IMR-90 (cell line): ENCODE results near the gene SPTB. TPM values are rescaled to one million over a fixed set of nuclear protein-coding genes. Genes with fewer than 3 reads are reported as not detected.

ENCODE experiments used
- microRNA-seq, 2 experiments: library from miRNA; stranded (forward) in 1 of 2; unstranded in 1 of 2; fragments of 10-50 nt in 1 of 2; fragments of <30 nt in 1 of 2; gene quantifications in 1 of 2; microRNA quantifications in 1 of 2; one replicate each; pipeline versions ENCODE3 to v1.1.0; 2013 to 2020; ENCODE audit not compliant: insufficient read depth in 1 of 2, insufficient read length in 1 of 2, unreplicated experiment in 1 of 2
- polyA plus RNA-seq, 3 experiments: library from polyadenylated mRNA; depleted of rRNA; stranded (reverse); fragments of >200 nt; gene quantifications; 2 replicates each; pipeline ENCODE4 v1.2.3, GENCODE V29; 2012; ENCODE audit warnings: low replicate concordance in 1 of 3
- small RNA-seq, 5 experiments: library from RNA; depleted of rRNA; stranded (forward); fragments of <200 nt; gene quantifications; one replicate each; pipeline ENCODE3, GENCODE V24; 2012
- total RNA-seq: library from RNA; depleted of rRNA; stranded (reverse); fragments of >200 nt; gene quantifications from 2 replicates; pipeline ENCODE4 v1.2.3, GENCODE V29; 2012; rRNA removed

The SPTB gene
- total and polyA plus RNA-seq, 2 of the 4 experiments (the other 2 are of a cell fraction): under 0.01 to 0.07 TPM

Small RNAs within 50 kb of the gene (microRNA-seq; reads per million reads assigned to microRNA genes)
- gene MIR7855 (ENCODE audit: unreplicated experiment) (not detected), gene RPPH1-2P (ENCODE audit: insufficient read depth, insufficient read length) (not detected)

Small RNAs within 50 kb of the gene (small RNA-seq; reads per million reads assigned to genes)
- 0 to 0.60 (median 0) reads per million in 5 experiments for gene RPPH1-2P

Other genes with a start within 250 kb of the SPTB start
- 4.4 and 8.2 TPM in 2 replicates for gene PLEKHG3, start 175.5 kb downstream of the SPTB start, total RNA-seq
- gene PLEKHG3, start 175.5 kb downstream of the SPTB start, polyA plus RNA-seq (2012; rRNA removed): 8.4 and 10.6 TPM in 2 replicates
- 38.0 and 51.9 TPM in 2 replicates for gene CHURC1, start 34.5 kb upstream of the SPTB start, total RNA-seq
- gene CHURC1, start 34.5 kb upstream of the SPTB start, polyA plus RNA-seq (2012; rRNA removed): 65.1 and 69.5 TPM in 2 replicates
- gene GPX2, start 62.8 kb upstream of the SPTB start, total RNA-seq: not detected in 2 replicates
- not detected in 2 replicates for gene GPX2, start 62.8 kb upstream of the SPTB start, polyA plus RNA-seq (2012; rRNA removed)
- gene RAB15, start 92.4 kb upstream of the SPTB start, total RNA-seq: 3.3 and 3.4 TPM in 2 replicates
- 7.0 and 7.8 TPM in 2 replicates for gene RAB15, start 92.4 kb upstream of the SPTB start, polyA plus RNA-seq (2012; rRNA removed)
- gene FNTB, start 107.0 kb upstream of the SPTB start, total RNA-seq: 8.1 and 9.9 TPM in 2 replicates
- gene FNTB, start 107.0 kb upstream of the SPTB start, polyA plus RNA-seq (2012; rRNA removed): 17.8 and 18.5 TPM in 2 replicates
- 35.3 and 45.2 TPM in 2 replicates for gene MAX, start 222.6 kb upstream of the SPTB start, total RNA-seq
- 51.8 and 65.1 TPM in 2 replicates for gene MAX, start 222.6 kb upstream of the SPTB start, polyA plus RNA-seq (2012; rRNA removed)